Measurements from ENCODE around the gene ZNF777. TPM values are rescaled to one million over a fixed set of nuclear protein-coding genes. Genes with fewer than 3 reads are reported as not detected.

The ZNF777 gene
- total RNA-seq (2014; rRNA removed; shearing (Covaris generic)) (9.7 and 10.4 TPM in 2 replicates), polyA plus RNA-seq (2016; fragmentation: Nextera tagmentation; extraction: Ambion mirVana) (2.1 and 2.2 TPM in 2 replicates)

DNA sequence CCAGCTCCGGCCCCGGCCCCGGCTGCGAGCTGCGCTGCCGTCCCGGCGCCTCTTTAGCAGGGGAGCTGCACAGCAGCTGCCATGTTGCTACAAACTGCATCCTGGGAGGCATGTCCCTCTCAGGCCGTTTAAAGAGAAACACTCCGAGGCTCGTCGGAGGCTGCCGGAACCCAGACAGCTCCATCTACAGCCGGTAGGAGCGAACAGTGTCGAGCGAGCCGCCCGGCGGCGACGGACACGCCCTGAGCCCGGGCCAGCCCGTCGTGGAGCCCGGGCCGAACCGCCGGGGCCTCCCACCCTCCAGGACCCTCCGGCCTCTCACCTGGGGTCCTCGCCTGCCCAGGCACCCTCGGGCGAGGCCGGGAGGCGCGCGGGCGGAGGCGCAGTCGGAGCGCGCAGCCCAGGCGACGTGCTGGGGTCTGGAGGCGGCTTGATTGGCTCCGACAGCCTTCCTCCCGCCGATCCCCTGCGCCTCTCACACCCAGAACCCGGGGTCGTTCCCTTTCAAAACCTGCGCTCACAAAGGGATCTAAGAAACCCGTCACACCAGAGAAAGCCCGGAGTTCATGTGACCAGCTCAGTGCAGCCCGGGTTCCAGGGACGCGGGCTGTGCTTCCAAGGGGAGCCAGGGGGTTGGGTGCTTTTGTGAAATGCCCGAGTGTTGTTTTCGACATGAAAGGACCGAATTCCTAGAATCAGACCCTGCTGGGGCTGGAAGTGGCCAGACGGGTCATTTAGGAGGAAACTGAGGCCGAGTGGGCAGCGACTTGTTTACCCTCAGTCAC, at the start of gene ZNF777:
Gene ZNF777, minus strand, starts transcription at position 570 of the 785 bp plus-strand sequence. CDS start 5,040 bp downstream, outside the sequence.
- H3K79me2 ChIP-seq (ENCODE audit: insufficient read depth) = peaks cover 47% of the 10 kb centered on the region
- 1 to 2% methylated on average over 47 to 56 of the region's 64 CpGs for WGBS, 2 experiments (ENCODE audit: low coverage in 1 of 2, low lambda C conversion rate in 2 of 2, missing lambda C conversion rate in 2 of 2)

GRCh38 chr7:149510248-149510647, 49.4 kb upstream of the ZNF777 start:
- Histone ChIP-seq H2AFZ (no peak overlapping the region), H3K9me3 (ENCODE audit: low read depth) (no peaks in the 10 kb centered on the region), H3K9ac (no peak overlapping the region), H3K4me1 (ENCODE audit: insufficient read depth) (no peaks in the 10 kb centered on the region), H3K4me3 (no peak overlapping the region), H3K27ac (no peak overlapping the region), H3K9me2 (ENCODE audit: insufficient read depth) (no peaks in the 10 kb centered on the region), H3F3A (ENCODE audit: insufficient read depth) (no peaks in the 10 kb centered on the region), H3K79me2 (ENCODE audit: insufficient read depth) (no peaks in the 10 kb centered on the region), H3K4me2 (ENCODE audit: unreplicated experiment) (no peak overlapping the region), H3K36me3 (ENCODE audit: low read depth) (no peaks in the 10 kb centered on the region), H4K20me1 (ENCODE audit: insufficient read depth) (no peaks in the 10 kb centered on the region), H3K27me3 (replicated peaks; ENCODE audit: insufficient read depth) (no peaks in the 10 kb centered on the region)
- DNase-seq = no peak
- TF ChIP-seq EZH2phosphoT487 (IDR thresholded peaks at IDR 0.05; ENCODE audit: insufficient read depth, low read depth) (no peak), EZH2 (IDR thresholded peaks at IDR 0.05; ENCODE audit: insufficient read depth, poor library complexity, severe bottlenecking) (no peak)
- in situ Hi-C loops (cut with MboI) = no loop called here

More for the DNA sequence above, at the start of gene ZNF777:
- in situ Hi-C loops (cut with MboI) = no loop called here
- TF ChIP-seq EZH2 (IDR thresholded peaks at IDR 0.05; ENCODE audit: insufficient read depth, poor library complexity, severe bottlenecking) (no peak), EZH2phosphoT487 (IDR thresholded peaks at IDR 0.05; ENCODE audit: insufficient read depth, low read depth) (no peak)
- Histone ChIP-seq H3K4me3 (peak within 1 kb of the TSS; percentile 82), H3K9me3 (ENCODE audit: low read depth) (no peaks in the 10 kb centered on the region), H3K27ac (peak within 1 kb of the TSS; percentile 51), H3F3A (ENCODE audit: insufficient read depth) (no peaks in the 10 kb centered on the region), H3K4me2 (ENCODE audit: unreplicated experiment) (peak within 1 kb of the TSS; percentile 79), H2AFZ (peak within 1 kb of the TSS; percentile 99), H3K36me3 (ENCODE audit: low read depth) (no peaks in the 10 kb centered on the region), H4K20me1 (ENCODE audit: insufficient read depth) (no peaks in the 10 kb centered on the region), H3K9ac (peak within 1 kb of the TSS; percentile 83), H3K4me1 (ENCODE audit: insufficient read depth) (0 out of 2 replicates have a peak, but pooled peaks cover 3% of the 10 kb centered on the region), H3K9me2 (ENCODE audit: insufficient read depth) (no peaks in the 10 kb centered on the region), H3K27me3 (replicated peaks; ENCODE audit: insufficient read depth) (no peaks in the 10 kb centered on the region)
- DNase-seq = peak; percentile 95

DNA sequence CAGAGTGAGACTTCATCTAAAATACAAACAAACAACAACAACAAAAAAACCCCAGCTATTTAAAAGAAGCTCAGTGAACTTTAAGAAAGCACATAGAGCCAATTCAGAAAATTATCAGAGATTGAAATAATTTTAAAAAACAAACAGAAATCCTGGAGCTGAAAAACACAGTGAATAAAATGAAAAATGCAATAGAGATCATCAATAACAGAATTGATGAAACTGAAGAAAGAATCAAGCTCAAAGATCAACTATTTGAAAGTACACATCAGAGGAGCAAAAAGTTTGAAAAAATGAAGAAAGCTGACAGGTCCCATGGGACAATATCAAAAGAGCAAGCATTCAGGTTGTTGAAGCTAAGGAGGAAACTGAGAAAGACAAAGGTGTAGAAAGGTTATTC, 48.9 kb upstream of the ZNF777 start:
- Histone ChIP-seq H3K4me2 (ENCODE audit: unreplicated experiment) (no peak overlapping the region), H3F3A (ENCODE audit: insufficient read depth) (no peaks in the 10 kb centered on the region), H3K9me2 (ENCODE audit: insufficient read depth) (no peaks in the 10 kb centered on the region), H4K20me1 (ENCODE audit: insufficient read depth) (no peaks in the 10 kb centered on the region), H2AFZ (no peak overlapping the region), H3K9ac (no peak overlapping the region), H3K36me3 (ENCODE audit: low read depth) (no peaks in the 10 kb centered on the region), H3K27ac (no peak overlapping the region), H3K27me3 (replicated peaks; ENCODE audit: insufficient read depth) (no peaks in the 10 kb centered on the region), H3K4me3 (no peak overlapping the region), H3K4me1 (ENCODE audit: insufficient read depth) (no peaks in the 10 kb centered on the region), H3K9me3 (ENCODE audit: low read depth) (no peaks in the 10 kb centered on the region), H3K79me2 (ENCODE audit: insufficient read depth) (no peaks in the 10 kb centered on the region)
- no peak for DNase-seq
- TF ChIP-seq EZH2 (IDR thresholded peaks at IDR 0.05; ENCODE audit: insufficient read depth, poor library complexity, severe bottlenecking) (no peak), EZH2phosphoT487 (IDR thresholded peaks at IDR 0.05; ENCODE audit: insufficient read depth, low read depth) (no peak)
- in situ Hi-C loops (cut with MboI) = no loop called here

DNA sequence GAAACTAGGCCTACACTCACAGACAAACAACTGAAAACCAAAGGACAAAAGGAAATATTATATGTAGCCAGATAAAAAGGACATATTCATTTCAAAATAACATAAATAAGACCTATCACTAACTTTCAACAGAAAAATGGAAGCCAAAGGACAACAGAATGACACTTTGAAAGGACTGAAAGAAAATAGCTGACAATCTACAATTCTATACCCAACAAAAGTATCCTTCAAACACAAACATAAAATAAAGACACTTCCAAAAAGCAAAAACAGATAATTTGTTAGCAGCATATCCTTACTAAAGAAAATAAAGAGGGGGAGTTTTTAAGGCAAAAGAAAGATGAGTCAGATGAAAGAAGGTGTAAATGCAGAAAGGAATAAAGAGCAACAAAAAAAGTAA, 44.7 kb upstream of the ZNF777 start:
- Histone ChIP-seq H4K20me1 (ENCODE audit: insufficient read depth) (no peaks in the 10 kb centered on the region), H2AFZ (no peak overlapping the region), H3K4me1 (ENCODE audit: insufficient read depth) (no peaks in the 10 kb centered on the region), H3F3A (ENCODE audit: insufficient read depth) (no peaks in the 10 kb centered on the region), H3K79me2 (ENCODE audit: insufficient read depth) (no peaks in the 10 kb centered on the region), H3K9me2 (ENCODE audit: insufficient read depth) (no peaks in the 10 kb centered on the region), H3K4me3 (no peak overlapping the region), H3K9ac (no peak overlapping the region), H3K27ac (no peak overlapping the region), H3K36me3 (ENCODE audit: low read depth) (no peaks in the 10 kb centered on the region), H3K9me3 (ENCODE audit: low read depth) (no peaks in the 10 kb centered on the region), H3K4me2 (ENCODE audit: unreplicated experiment) (no peak overlapping the region), H3K27me3 (replicated peaks; ENCODE audit: insufficient read depth) (no peaks in the 10 kb centered on the region)
- in situ Hi-C loops (cut with MboI) = no loop called here
- DNase-seq = no peak
- TF ChIP-seq EZH2 (IDR thresholded peaks at IDR 0.05; ENCODE audit: insufficient read depth, poor library complexity, severe bottlenecking) (no peak), EZH2phosphoT487 (IDR thresholded peaks at IDR 0.05; ENCODE audit: insufficient read depth, low read depth) (no peak)

Measured in GM23248 (cell line).